Colon (tissue), 2 donors: ENCODE results near the gene GUCY2C.
"Not testable (repeated sequence)": the region's sequence is repeated elsewhere in the genome, so short reads cannot be mapped to it uniquely, and the experiment has no call there.

Experiments used
- FAIRE-seq: peaks from 2 replicates; lab custom pipeline; 2012; peaks lifted over from hg19 to GRCh38; lab: Jason Lieb, UNC
- donor health status: control.
- donor health status: control.

The GUCY2C gene

GRCh38 chr12:14696265-14696741 lies at the start of gene GUCY2C:
Gene GUCY2C, minus strand, starts transcription at chr12:14696599. Its CDS starts 151 bp downstream, at chr12:14696448.
- FAIRE-seq, result no peak

GRCh38 chr12:14743061-14743460 lies 46.7 kb upstream of the GUCY2C start:
- FAIRE-seq, result no peak

DNA sequence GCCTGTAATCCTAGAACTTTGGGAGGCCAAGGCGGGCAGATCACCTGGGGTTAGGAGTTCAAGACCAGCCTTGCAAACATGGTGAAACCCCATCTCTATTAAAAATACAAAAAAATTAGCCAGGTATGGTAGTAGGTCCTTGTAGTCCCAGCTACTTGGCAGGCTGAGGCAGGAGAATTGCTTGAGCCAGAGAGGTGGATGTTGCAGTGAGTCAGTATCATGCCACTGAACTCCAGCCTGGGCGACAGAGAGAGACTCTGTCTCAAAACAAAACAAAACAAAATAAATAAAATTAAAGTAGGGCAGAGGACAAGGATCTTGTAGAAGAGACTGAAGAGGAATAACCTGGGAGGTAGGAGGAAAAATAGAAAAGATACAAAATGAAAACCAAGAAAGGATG lies 45.5 kb upstream of the GUCY2C start:
- no peak for FAIRE-seq

DNA sequence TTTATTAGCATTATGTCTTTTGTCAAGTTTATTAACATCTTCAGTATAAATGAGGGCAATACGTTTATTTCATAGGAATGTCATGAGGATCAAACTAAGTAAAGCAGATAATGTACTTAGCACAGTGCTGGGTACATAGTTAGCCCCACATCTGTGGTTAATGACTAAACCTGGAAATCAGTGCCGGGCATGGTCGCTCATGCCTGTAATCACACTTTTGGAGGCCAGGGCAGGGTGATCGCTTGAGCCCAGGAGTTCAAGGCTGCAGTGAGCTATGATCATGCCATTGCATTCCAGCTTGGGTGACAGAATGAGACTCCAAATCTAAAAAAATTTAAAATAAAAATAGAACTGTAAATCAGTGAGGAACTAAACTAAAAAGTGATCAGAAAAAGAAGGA lies 44.8 kb upstream of the GUCY2C start:
- FAIRE-seq, result no peak

- not testable (repeated sequence) for FAIRE-seq
These were observed 40.0 kb upstream of the GUCY2C start for GRCh38 chr12:14736441-14736840.

- FAIRE-seq, result no peak
These were observed 35.4 kb upstream of the GUCY2C start for GRCh38 chr12:14731821-14732220.

DNA sequence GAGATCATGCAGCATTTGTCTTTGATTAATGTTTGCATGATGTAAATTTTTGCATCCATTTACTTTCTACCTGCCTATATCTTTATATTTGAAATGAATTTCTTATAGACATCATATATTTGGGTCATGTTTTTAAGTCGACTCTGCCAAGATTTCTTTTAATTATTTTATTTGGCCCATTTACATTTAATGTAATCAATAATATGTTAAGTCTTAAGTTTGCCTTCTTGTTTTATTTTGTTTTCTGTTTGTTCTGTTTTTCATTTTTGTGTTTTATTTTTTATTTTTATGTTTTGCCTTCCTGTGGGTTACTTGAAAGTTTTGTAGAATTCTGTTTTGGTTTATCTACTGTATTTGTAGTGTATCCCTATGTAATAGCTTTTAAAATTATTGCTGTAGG lies 33.2 kb upstream of the GUCY2C start:
- FAIRE-seq, result no peak

- FAIRE-seq, result no peak
These were observed 27.4 kb upstream of the GUCY2C start for GRCh38 chr12:14723763-14724162.

DNA sequence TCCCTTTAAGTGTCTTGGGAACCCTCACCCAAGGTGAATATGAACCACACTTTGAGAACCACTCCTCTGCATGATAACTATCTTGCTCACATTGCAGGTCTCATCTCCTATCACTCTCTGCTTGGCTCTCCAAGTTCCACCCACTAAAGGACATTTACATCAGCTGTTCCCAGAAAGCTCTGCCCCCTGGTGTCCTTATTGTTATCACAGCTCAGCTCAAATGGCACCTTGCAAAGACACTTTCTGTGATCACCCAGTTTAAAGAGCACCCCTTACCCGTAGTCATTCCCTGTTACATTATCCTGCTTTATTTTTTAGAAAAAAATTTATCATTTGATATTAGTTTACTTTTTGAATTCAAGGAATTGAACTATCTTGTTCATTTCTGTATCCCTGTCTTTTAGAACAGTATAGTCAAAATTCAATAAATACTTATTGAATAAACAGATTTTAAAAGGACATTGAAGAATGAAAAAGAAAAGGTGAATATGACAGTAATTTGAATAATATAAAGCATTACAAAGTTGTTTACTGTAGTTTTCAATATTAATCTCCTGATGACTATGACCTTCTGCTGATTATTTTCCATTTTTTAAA lies 20.5 kb upstream of the GUCY2C start:
- FAIRE-seq, result peak; percentile 77

- FAIRE-seq, result no peak
These were observed 18.0 kb upstream of the GUCY2C start for GRCh38 chr12:14714437-14714836.

DNA sequence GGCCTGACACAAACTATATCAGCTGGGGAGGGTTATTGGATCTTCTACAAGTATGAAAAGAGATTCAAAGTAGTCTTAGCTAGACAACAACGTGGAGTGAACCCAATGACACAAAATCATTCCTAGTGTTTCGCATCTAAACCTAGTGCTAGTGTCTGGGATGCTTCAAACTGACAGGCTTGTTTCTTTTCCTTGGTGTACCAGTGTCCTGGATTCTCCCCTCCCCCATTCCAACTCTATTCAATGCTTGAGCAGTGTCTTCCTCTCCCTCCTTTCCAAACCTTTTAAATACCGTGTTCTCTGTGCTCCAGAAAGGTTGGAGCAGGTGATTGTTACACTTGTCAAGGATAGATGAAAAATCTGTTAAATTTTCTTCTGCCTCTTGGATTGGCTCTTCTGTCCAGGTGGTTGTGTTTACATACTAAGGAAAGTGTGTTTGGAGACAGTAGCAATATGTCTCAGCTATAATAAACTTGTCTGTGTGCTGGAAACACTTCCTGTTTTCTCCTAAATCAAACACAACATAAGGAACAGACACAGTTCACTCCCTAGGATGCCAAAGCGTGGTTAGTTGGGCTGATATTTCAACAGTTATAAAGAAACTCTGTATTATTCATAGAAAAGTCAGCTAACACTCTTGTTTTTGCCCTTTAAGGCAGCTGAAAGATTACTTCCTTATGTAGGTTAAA lies 14.4 kb upstream of the GUCY2C start:
- FAIRE-seq, result no peak

DNA sequence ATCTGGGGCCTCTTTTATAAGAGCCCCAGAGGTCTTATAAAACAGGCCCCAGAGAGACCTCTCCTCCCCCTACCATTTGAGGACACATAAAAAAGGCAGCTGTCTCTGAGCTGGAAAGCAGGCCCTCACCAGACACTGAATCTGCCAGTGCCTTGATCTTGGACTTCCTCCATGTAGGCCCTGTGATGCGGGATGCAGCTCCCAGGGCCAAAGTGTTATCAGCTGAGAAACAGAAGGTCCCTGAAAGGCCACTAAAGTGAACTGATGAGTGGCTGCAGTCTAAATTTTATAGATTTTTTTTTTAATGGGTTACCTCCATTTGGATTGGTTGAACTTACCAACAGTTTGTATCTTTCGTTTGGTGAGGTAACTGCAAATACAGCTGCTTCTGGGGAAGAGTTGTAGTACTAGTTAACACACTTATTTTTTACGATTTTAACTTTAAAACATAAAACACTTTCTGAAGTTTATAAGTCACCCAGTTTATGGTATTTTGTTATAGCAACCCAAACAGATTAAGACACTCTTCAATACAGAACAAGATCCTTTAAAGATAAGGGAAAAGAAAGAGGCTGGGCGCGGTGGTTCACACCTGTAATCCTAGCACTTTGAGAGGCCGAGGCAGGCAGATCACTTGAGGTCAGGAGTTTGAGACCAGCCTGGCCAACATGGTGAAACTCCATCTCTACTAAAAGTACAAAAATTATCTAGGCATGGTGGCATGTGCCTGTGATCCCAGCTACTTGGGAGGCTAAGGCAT lies 5.6 kb upstream of the GUCY2C start:
- no peak for FAIRE-seq

DNA sequence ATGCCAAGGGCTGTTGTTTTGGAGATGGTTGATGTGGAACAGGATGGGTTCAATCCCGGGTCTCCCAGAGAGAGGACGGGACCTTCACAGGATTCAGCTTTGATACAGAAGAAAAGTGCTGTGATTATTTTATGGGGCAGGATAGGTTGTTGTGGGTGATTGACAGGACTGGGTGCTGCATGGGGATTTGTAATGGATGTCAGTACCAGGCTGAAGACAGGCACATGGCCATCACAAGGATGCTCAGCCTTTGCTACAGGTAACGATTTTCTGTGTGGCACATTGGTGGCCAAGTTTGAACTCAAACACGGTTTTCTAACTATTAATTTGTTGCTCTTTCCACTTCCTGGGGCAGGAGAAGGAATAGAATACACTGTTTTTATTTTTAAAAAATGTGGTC lies 4.5 kb upstream of the GUCY2C start:
- no peak for FAIRE-seq

DNA sequence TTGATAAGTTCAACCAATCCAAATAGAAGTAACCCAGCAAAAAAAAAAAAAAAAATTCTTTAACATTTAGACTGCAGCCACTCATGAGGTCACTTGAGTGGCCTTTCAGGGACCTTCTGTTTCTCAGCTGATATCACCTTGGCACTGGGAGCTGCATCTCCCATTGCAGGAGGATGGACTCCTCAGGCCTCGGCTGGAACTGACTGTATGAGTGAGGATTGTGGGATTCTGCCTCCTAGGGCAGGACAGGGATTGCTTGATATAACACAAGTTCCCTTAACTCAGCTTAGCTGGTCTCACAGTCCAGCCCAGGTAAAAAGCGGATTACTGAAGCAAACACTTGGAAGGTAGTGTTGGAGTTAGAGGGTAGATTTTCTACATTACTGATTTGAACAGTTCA lies 3.5 kb upstream of the GUCY2C start:
- FAIRE-seq, result no peak

DNA sequence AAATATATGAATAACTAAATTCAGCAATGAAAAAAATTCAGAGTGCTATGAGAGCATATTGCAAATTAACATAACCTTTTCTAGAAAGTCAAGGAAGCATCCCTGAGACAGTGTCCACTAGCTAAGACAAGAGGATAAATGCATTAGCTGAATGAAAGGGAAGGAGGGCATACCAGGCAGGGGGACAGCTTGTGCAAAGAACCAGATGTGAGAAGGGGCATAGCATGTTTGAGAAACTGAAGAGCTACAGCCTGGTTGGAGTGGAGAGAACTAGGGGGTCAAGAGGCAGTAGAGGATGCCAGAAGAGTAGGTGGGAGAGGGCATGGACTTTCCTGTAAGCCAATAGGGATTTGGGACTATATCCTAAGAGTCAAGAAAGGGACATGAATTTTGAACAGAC lies 2.2 kb upstream of the GUCY2C start:
- FAIRE-seq, result no peak

DNA sequence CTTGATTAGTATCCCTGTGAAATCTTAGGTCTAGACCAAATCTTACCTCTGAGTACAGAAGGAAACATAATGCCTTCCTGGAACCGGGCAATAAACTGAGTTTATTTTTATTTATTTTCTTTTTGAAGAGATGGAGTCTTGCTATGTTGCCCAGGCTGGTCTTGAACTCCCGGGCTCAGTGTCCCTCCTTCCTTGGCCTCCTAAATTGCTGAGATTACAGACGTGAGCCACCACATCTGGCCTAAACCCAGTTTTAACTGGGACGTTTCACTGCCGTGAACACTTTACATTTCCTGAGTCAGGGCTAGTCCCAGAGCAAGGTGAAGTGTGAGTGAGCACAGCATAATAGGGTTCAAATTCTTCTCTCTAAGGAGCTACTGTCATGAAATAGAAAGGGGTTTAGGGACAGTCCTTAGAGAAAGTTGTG lies 671 bp downstream of the GUCY2C start:
- FAIRE-seq, result no peak

- FAIRE-seq, result peak; percentile 57
These were observed 1.4 kb downstream of the GUCY2C start for GRCh38 chr12:14694970-14695369.

GRCh38 chr12:14694145-14694714 lies 2.2 kb downstream of the GUCY2C start:
- FAIRE-seq, result no peak

DNA sequence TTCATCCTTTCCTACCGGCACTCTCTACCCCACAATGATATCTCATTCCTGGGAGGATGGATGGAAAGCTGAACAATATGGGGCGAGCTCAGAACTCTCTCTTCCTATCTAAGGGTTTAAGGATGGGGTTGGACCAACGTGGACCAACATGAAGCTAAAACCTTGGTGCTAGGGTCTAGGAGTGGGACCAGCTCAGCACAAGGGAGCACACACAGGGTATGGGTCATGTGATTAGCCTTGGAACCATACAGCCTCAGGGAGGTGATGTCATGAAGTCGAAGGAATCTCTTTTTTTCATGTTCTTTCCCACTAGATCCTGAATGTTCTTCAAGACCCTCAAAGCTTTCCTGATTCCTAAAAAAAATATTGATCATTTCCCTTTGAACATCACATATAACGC lies 3.3 kb downstream of the GUCY2C start:
- no peak for FAIRE-seq

- FAIRE-seq, result no peak
These were observed 4.8 kb downstream of the GUCY2C start for GRCh38 chr12:14691560-14691959.

- no peak for FAIRE-seq
These were observed 6.4 kb downstream of the GUCY2C start for GRCh38 chr12:14689996-14690395.

- no peak for FAIRE-seq
These were observed 7.3 kb downstream of the GUCY2C start for GRCh38 chr12:14689144-14689543.

- FAIRE-seq, result not testable (repeated sequence)
These were observed 14.2 kb downstream of the GUCY2C start for GRCh38 chr12:14682231-14682630.
